ENCODE results near the gene ZFP62. TPM values are rescaled to one million over a fixed set of nuclear protein-coding genes. Genes with fewer than 3 reads are reported as not detected.
A peak's percentile ranks its signal among the peaks of the same experiment; 100 is the strongest.

Gene ZFP62
- total and polyA plus RNA-seq, 8 donors, result 10.4 to 23.9 (median 14.6) TPM

DNA sequence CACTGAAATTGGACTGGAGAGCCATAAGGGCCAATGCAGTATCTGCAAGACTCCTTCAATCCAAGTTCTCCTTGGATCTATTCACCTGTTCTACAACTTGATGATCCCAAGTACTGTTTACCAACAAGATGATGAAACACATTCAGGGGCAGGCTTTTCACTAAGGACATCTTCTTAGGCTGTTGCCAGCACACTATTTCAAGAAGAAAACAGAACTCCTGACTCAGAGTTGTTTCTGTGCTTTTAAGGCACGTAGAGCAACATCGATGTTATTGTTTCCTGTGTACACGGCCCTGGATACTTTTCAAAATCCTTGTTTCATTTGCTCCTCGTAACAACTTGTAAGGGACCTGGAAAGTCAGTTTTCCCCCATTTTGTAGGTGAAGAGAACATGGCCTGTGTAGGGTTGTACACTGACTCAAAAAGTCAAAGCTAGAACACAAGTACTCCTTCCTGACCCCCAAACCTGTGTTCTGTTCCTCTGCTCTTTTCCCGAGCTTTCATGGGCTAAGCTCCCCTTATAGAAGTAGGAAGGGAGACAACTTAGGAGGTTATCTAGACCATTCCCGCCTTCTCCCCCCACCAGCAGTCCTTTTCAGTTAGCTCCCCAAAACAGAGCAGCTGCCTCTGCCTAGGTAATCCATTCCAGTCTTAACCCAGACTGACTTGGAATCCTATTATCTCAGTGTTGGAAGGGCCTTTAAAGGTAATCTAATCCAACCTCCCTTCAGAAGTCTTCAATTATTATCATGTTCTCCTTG lies 53.2 kb downstream of the ZFP62 start:
- DNase-seq (peak in 2 of 6 donors; percentile 1 to 12), FAIRE-seq (no peak), ATAC-seq (no peak)
- no peaks in the 10 kb centered on the region for H3K27me3 ChIP-seq
- peak overlapping the region in 1 of 4 donors; percentile 53 for H3K4me3 ChIP-seq
- TF ChIP-seq, protein P1, sequence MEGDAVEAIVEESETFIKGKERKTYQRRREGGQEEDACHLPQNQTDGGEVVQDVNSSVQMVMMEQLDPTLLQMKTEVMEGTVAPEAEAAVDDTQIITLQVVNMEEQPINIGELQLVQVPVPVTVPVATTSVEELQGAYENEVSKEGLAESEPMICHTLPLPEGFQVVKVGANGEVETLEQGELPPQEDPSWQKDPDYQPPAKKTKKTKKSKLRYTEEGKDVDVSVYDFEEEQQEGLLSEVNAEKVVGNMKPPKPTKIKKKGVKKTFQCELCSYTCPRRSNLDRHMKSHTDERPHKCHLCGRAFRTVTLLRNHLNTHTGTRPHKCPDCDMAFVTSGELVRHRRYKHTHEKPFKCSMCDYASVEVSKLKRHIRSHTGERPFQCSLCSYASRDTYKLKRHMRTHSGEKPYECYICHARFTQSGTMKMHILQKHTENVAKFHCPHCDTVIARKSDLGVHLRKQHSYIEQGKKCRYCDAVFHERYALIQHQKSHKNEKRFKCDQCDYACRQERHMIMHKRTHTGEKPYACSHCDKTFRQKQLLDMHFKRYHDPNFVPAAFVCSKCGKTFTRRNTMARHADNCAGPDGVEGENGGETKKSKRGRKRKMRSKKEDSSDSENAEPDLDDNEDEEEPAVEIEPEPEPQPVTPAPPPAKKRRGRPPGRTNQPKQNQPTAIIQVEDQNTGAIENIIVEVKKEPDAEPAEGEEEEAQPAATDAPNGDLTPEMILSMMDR (IDR thresholded peaks at IDR 0.05), result no peak
- H3K4me1 ChIP-seq, result peaks cover 21 to 51% (median 41%) of the 10 kb centered on the region in 3 donors
- H3K27ac ChIP-seq, result peak overlapping the region in 2 of 4 donors; percentile 30 to 98
- 41 to 61% methylated on average over 6 of the region's 6 CpGs for WGBS, 2 donors
- H3K36me3 ChIP-seq, result no peaks in the 10 kb centered on the region
- intact Hi-C loops (cut with DNase I), result no loop called here
- no peaks in the 10 kb centered on the region for H3K9me3 ChIP-seq

DNA sequence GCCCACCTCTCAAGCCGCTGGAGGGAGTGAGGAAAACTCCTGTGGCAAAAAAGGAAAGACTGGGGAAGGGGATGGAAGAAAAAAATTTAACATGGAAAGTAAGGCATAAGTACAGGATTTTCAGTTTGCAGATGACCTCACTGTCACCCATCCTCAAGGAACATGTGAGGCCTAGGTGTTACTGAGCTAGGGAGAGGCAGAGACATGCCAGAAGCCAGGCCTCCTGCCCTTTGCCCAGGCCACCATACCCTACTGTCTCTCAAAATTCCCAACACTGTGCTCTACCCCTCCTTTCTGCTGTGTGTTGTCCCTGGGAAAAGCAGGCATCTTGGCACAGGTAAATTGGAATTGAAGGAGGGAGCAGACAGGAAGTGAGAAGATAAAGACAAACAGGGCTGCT lies 54.0 kb downstream of the ZFP62 start:
- TF ChIP-seq, protein P1 (IDR thresholded peaks at IDR 0.05), result no peak
- H3K4me1 ChIP-seq, result peaks cover 18 to 49% (median 38%) of the 10 kb centered on the region in 3 donors
- H3K4me3 ChIP-seq, result peak overlapping the region in 1 of 4 donors; percentile 1
- intact Hi-C loops (cut with DNase I), result no loop called here
- no peaks in the 10 kb centered on the region for H3K36me3 ChIP-seq
- no peaks in the 10 kb centered on the region for H3K9me3 ChIP-seq
- WGBS, 2 donors, result 88 to 100% methylated on average over 1 of the region's 1 CpG
- DNase-seq (peak in 2 of 6 donors; percentile 1 to 9), FAIRE-seq (no peak), ATAC-seq (no peak)
- H3K27ac ChIP-seq, result peak overlapping the region in 2 of 4 donors; percentile 30 to 98
- no peaks in the 10 kb centered on the region for H3K27me3 ChIP-seq

DNA sequence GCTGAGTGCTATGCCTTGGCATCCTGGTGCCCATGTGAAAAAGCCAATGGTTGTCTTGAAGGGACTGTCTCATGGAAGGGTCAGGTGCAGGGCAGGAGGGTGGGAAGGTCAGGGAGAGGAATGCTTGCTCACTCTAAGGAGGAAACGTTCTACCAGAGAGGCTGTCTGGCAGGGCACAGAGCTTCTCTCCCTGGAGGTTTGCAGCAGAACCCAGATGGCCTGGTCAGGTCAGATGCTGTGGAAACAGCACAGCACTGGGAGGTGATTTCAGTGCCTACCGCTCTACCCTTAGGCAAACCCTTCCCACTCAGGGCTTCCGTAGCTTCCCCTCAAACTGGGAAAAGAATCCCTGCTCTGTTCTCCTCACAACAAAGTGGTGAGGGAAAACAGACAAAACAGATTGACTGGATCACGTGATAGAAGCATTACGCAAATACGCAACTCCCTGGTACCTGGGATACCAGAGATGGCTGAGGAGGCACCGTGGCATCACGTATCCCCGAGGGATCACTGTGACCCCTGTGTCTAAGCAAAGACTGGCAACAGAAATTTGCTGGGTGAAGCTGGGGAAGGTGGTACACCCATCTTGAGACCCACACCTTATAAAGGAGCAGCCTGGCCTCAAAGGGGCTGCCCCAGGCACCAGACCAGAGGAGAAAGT lies 54.6 kb downstream of the ZFP62 start:
- Histone ChIP-seq H3K4me3 (peak overlapping the region in 1 of 4 donors; percentile 1), H3K4me1 (peaks cover 17 to 45% (median 33%) of the 10 kb centered on the region in 3 donors), H3K36me3 (no peaks in the 10 kb centered on the region), H3K9me3 (no peaks in the 10 kb centered on the region), H3K27ac (peak overlapping the region in 2 of 4 donors; percentile 98), H3K27me3 (no peaks in the 10 kb centered on the region)
- FAIRE-seq, result no peak
- TF ChIP-seq, protein P1 (IDR thresholded peaks at IDR 0.05), result no peak
- whole genome bisulfite sequencing, 2 donors, result 60 to 73% methylated on average over 9 of the region's 9 CpGs
- no peak for ATAC-seq
- intact Hi-C loops (cut with DNase I), result no loop called here
- peak in 2 of 6 donors; percentile 10 to 27 for DNase-seq

DNA sequence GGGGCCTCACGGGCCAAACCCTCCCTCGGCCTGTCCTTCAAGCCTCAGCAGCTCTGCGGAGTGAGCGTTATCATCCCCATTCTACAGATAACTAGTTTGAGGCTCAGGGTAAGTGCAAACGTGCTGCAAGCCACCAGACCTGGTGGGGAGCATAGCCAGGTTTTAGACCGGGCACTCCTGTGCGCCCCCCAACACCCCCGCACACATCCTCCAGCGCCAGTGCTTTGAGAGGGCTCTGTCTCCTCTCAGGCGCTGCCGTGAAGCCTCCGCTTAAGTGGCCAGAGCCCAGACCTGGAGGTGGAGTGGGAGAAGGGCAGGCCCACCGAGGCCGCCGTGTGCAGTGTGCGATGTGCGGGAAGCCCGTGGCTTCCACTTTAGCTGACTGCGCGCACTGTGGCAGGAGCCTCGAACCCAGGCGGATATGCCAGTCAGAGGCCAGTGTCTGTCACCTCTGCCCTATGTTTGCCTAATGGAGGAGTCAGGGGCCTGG lies 56.9 kb downstream of the ZFP62 start:
- FAIRE-seq, result no peak
- Histone ChIP-seq H3K4me1 (peaks cover 31 to 62% (median 43%) of the 10 kb centered on the region in 3 donors), H3K9me3 (no peaks in the 10 kb centered on the region), H3K27me3 (no peaks in the 10 kb centered on the region), H3K36me3 (no peaks in the 10 kb centered on the region), H3K27ac (peak overlapping the region in 2 of 4 donors; percentile 98), H3K4me3 (peak overlapping the region in 1 of 4 donors; percentile 100)
- WGBS, 2 donors, result 81 to 89% methylated on average over 22 of the region's 22 CpGs
- TF ChIP-seq, protein P1 (IDR thresholded peaks at IDR 0.05), result no peak
- ATAC-seq, result no peak
- intact Hi-C loops (cut with DNase I), result no loop called here
- DNase-seq, result peak in 1 of 6 donors; percentile 30

All from pancreas (tissue), 10 donors.